Muscle of back (tissue), 13 donors: ENCODE data around the gene TBPL1. TPM values are rescaled to one million over a fixed set of nuclear protein-coding genes. Genes with fewer than 3 reads are reported as not detected.
A peak's percentile ranks its signal among the peaks of the same experiment; 100 is the strongest.
"Not testable (repeated sequence)": the region's sequence is repeated elsewhere in the genome, so short reads cannot be mapped to it uniquely, and the experiment has no call there.

ENCODE experiments used
- DNase-seq, 3 donors: peaks; one replicate each; pipeline versions ENCODE4 v3.0.0 to v3.0.0-alpha.2; 2013
- long read RNA-seq, 9 donors: transcript quantifications; one replicate each; lab custom pipeline, GENCODE V29; 2026
- polyA plus RNA-seq, 10 donors: library from polyadenylated mRNA; unstranded; fragments of 120-200 nt; gene quantifications; one replicate each; pipeline ENCODE4 v1.2.1, GENCODE V29; 2013; ENCODE audit not compliant: insufficient read length in 10 of 10

TBPL1 gene
- 10 to 100 TPM; 18.7 to 28.8 (median 26.3) TPM for polyA plus RNA-seq
- long read RNA-seq, donor 1, full-length matches to known transcripts: 3 of 3 reads
- long read RNA-seq, donor 1, partial matches to known transcripts: 0 of 3 reads
- long read RNA-seq, donor 1, other reads (novel, unspliced or antisense): 0 of 3 reads
- long read RNA-seq, donor 2, full-length matches to known transcripts: 4 of 4 reads
- long read RNA-seq, donor 2, partial matches to known transcripts: 0 of 4 reads
- long read RNA-seq, donor 2, other reads (novel, unspliced or antisense): 0 of 4 reads
- long read RNA-seq, donor 3: 0 reads
- long read RNA-seq, donor 4, full-length matches to known transcripts: 4 of 4 reads
- long read RNA-seq, donor 4, partial matches to known transcripts: 0 of 4 reads
- long read RNA-seq, donor 4, other reads (novel, unspliced or antisense): 0 of 4 reads
- long read RNA-seq, donor 5, full-length matches to known transcripts: 7 of 7 reads
- long read RNA-seq, donor 5, partial matches to known transcripts: 0 of 7 reads
- long read RNA-seq, donor 5, other reads (novel, unspliced or antisense): 0 of 7 reads
- long read RNA-seq, donor 6, full-length matches to known transcripts: 5 of 5 reads
- long read RNA-seq, donor 6, partial matches to known transcripts: 0 of 5 reads
- long read RNA-seq, donor 6, other reads (novel, unspliced or antisense): 0 of 5 reads
- long read RNA-seq, donor 7, full-length matches to known transcripts: 4 of 4 reads
- long read RNA-seq, donor 7, partial matches to known transcripts: 0 of 4 reads
- long read RNA-seq, donor 7, other reads (novel, unspliced or antisense): 0 of 4 reads
- long read RNA-seq, donor 8, full-length matches to known transcripts: 4 of 4 reads
- long read RNA-seq, donor 8, partial matches to known transcripts: 0 of 4 reads
- long read RNA-seq, donor 8, other reads (novel, unspliced or antisense): 0 of 4 reads
- long read RNA-seq, donor 9: 0 reads

DNA sequence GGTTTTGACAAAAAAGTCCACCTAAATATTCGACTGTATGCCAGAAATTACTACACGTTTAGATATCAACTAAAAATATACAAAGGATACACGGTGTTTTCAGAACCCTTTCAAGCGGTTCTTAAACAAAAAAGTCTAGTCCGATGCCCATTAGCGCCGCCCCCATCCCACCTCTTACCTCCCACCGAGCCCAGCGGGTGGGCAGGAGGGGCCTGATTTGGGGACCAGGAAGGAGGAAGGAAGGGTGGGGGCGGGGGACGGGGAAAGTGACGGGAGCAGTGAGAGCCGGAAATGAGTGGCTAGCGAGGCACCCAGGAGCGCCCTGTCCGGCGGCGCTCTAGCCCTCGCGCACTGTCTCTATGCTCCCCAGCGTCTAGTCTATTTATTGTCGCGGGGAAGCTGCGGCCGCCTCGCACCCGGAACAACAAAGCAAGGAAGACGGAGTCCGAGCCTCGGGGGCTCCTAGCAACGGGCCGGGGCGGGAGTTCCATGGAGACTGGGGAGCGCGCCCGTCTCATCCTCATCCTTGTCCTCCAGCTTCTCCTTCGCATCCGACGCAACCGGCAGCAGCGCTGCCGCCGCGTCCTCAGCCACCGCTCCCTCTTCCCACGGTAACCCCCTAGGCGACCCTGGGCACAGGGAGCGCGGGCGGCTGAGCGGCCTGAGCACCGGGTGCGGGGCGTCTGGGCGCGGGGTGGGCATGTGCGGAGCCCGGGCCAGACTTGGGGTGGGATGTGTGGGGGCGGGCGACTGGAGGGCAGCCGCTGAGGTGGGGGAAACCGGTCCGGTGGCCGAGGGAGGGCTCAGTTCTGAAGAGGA, at the start of gene TBPL1:
TSS of gene TBPL1 (plus strand) at position 410 of the 819 bp plus-strand sequence. CDS start 26,902 bp downstream, outside the sequence.
- DNase-seq: peak; percentile 96 to 99 (median 97)

DNA sequence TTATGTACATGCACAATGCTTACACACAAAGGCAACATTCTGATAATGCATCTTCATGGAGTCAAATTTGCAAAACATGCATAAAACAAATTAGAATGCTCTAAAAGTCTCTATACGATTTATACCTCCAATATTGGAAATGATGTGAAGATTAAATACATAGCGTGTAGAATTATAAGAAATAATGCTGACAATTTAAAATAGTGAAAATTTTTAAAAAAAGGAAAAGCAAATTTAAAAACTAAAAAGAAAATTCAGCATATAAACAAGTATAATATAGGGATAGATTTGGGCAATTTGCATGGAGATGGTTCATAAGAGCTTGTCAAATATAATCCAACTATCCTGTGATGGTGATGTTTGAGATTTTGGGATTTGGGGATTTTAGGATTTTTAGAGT, 49.2 kb upstream of the TBPL1 start:
- no peak for DNase-seq

- no peak for DNase-seq
These were observed 47.0 kb upstream of the TBPL1 start for GRCh38 chr6:133906050-133906449.

DNA sequence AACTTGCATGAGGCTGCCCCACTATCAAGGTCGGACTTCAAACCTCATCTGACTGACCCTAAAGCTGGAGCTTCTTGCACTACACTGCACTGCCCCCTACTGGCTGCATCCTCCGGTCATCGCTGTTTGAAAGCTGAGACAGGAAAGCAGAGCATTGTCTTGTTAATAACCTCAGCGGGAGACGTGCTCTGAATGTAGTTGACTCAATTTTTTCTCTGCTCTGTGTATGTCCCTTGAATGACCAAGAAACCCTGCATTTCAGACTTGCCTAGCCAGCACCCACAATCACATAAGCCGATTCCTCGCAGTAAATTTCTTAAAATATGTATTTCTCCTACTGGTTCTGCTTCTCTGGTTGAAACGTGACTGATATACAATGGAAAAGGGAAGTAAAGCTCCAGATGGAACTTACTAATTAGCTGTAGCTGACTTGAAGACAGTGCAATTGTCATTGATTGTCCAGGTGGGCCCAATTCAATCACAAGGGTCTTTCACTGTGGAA, 36.3 kb upstream of the TBPL1 start:
- DNase-seq: peak; percentile 82 to 92 (median 88)

DNA sequence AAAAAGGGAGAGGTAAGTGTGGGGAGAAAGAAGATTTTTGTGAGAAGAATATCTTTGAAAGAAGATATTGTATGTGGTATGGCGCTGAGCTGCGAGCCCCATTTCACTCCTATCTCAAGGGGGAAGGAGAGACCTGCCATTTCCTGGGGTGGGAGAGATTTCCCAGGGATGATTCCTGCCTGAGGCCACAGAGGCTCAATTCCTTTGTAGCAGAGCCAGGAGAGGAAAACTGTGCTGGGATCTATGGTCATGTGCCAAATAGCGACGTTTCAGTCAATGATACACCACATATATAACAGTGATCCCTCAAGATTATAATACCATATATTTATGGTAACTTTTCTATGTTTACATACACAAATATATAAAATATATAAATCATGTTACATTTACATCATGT, 35.2 kb upstream of the TBPL1 start:
- DNase-seq: no peak

DNA sequence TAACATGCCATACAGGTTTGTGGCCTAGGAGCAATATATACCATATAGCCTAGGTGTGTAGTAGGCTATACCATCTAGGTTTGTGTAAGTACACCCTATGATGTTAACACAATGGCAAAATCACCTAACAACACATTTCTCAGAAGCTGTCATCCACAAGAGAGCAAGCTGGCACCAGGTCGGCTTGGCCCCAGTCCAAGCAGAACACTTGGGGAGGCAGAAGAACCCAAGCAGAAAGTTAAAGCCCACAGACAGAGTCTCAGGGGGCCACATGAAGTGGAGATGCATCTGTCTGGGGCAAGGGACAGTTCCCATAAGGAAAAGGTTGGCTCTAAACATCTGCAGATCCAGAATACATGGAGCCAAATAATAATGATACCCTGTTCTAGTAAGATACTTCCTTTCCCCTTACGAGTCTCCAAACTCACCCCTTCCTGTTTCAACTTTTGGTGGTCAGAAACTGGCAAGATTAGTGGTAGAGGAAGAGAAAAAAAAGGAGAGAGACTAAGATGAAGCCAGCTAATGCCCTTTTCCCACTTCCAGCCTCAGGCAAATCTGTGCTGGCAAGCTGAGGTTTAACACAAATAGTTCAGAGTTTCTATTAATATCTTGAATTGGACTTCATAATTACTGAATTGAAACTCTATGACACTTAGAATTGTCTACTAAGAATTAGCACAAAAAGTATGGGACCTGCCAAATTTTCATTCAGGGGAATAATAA, 34.7 kb upstream of the TBPL1 start:
- no peak for DNase-seq

DNA sequence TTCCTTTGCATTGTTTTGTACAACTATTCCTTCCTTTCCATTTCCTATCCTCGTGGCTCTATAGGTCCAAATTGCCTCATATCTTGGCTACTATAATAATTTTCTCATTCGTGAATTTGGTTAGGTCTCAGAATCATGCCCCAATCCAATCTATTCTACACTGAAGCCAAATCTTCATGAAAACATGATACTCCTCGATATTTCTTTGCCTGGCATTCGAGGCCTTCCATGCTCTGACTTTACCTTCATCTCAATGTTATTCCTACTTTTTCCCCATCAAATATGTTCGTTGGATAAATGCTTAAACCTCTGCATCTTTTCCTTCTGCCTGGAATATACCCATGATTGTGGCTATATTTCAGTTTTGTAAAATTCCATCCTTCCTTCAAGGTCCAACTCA, 33.7 kb upstream of the TBPL1 start:
- DNase-seq: no peak

- DNase-seq: peak; percentile 68 to 82 (median 75)
These were observed 31.7 kb upstream of the TBPL1 start for GRCh38 chr6:133921249-133921859.

DNA sequence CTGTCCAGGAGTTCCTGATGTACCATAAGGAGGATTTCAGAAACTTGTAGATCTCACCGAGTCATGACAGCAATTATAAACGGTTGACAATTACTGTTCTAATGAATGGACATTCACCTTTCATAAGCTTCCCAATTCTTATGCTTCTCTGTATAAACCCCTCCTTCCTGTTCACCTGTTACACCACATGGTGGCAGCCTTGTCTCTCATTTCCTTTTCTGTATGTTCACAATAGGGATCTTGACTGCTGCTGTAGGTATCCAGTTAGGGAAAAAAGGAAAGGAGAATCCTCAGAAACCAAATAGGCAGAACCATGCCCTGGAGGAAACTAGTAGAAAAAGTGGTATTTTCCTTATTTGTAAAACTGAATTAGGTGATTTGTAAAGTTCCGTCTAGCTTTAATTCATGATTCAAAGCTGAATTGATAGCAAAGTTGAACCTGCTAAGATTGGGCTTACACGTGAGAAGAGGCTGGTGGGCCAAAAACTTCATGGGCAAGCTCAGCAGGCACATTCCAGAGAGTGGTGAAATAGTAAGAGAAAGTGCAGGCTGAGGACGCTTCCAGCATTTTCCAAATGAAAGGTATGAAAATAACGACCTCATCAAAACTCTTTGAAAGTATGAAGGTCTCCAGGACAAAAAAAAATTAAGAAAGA, 29.0 kb upstream of the TBPL1 start:
- DNase-seq: peak; percentile 66 to 85 (median 73)

DNA sequence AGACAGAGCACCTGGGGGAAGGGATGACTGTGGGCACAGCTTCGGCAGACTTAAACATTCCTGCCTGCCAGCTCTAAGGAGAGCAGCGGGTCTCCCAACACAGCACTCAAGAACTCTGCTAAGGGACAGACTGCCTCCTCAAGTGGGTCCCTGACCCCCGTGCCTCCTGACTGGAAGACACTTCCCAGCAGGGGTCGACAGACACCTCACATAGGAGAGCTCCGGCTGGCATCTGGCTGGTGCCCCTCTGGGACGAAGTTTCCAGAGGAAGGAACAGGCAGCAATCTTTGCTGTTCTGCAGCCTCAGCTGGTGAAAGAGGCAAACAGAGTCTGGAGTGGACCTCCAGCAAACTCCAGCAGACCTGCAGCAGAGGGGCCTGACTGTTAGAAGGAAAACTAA, 21.8 kb upstream of the TBPL1 start:
- not testable (repeated sequence) for DNase-seq

DNA sequence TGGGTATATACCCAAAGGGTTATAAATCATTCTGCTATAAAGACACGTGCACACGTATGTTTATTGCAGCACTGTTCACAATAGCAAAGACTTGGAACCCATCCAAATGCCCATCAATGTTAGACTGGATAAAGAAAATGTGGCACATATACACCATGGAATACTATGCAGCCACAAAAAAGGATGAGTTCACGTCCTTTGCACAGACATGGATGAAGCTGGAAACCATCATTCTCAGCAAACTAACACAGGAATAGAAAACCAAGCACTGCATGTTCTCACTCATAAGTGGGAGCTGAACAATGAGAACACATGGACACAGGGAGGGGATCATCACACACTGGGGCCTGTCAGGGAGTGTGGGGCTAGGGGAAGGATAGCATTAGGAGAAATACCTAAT, 16.7 kb upstream of the TBPL1 start:
- not testable (repeated sequence) for DNase-seq

DNA sequence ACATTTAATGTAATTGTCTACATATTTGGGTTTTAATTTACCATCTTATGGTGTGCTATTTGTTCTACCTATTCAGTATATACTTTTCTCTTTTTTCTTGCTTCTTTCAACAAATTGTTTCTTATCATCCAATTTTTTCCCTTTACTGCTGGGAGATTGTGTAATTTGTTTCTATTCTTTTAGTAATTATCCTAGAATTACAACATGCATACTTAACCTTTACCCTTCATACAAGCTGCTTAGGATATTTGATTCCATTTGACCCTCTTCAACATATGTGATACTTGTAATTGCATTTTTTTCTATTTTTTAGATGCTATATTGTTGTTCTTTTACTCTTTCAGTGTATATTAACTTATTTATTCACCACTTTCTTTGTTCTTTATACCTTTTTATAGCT, 15.1 kb upstream of the TBPL1 start:
- no peak for DNase-seq

DNA sequence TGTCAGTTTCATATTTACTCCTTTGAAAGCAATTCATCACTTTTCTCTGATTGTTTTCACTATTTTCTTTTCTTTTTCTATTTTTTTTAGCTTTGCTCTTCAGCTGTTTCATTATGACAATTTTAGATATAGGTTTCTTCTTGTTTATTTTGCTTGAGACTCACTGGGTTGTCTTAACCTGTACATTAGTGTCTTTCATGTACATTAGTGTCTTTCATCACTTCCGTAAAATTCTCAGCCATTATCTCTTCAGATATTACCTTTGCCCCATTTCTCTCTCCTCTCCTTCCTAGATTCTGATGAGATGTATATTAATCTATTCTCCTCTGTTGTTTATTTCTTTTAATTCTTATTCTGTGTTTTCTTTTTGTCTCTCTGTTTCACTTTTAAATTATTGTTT, 14.5 kb upstream of the TBPL1 start:
- no peak for DNase-seq

DNA sequence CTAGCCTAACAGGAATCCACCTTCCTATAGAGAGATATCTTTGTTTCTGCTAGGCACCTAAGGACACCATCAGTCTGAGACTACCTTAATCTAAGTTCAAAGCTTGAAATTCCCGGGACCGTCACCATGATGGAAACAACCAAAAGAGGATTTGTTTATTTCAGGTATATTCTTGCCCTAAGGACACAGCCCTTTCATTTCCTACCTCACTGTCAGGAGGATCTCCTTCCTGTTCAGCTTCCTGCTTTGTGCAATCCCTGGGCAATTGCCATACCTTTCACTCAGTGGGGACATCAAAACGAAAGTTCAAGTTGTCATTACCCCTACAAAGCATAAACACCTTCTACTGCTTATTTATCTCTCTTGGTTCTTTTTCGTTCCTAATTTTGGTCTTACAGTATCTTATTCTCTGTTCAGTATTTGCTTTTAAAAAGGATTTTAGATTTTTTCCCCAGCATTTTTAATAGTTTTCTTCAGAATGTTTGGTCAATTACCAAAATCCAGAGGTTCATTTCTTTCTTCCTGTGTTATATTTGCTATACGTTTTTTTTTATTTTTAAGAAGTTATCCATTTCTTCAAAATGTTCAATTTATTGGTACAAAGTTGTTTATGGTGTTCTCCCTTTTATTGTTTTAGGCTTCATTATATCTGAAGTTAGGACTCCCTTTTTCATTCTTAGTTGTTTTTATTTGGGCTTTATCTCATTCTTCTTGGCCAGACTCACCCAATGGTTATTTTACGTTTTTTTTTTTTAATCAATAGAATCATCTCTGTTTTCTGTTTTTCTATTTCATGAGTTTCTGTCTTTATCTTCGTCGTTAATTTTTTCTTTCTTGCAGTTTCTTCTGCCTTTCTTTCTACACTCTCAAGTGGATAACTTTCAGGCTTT, 13.0 kb upstream of the TBPL1 start:
- DNase-seq: no peak

DNA sequence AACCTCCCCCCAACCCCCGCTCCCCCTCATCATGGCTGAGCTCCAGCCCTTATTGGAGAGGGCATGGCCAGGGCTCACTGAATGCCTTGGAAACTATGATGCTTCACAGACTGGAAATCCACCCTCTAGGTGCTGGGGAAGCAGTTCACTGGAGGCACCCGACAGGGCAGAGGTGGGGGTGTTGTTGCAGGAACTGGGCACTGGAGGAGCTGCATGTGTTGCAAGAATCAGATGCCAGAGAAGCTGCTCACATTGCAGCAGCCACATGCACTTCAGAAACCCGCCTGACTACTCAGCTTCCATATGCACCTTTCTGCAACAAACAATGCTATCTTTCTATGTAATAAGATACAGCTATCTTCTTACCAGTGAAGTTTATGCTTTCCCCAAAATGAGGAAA, 7.9 kb upstream of the TBPL1 start:
- no peak for DNase-seq

- no peak for DNase-seq
These were observed 5.6 kb upstream of the TBPL1 start for GRCh38 chr6:133947302-133947900.

DNA sequence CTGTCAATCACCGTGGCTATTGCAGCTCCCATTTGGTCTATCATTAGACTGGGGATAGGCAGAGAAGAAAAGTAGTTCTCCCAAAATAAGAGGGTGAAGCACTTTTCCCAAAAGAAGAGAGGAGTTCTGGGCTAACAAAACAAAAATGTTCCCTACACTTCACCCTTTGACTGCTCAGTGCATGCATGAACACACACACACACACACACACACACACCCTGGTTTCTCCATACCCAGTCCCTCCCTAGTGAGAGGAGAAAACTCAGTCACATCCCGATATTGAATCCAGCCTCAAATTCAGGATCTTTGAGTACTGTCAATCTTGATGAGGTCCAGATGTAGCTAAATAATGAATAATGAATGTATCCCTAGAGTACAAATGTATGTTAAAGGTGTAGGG, 4.6 kb upstream of the TBPL1 start:
- DNase-seq: no peak

GRCh38 chr6:133951227-133951626, 1.8 kb upstream of the TBPL1 start:
- peak in 1 of 3 donors; percentile 17 for DNase-seq
